ENCODE data around the gene GABRD. TPM values are rescaled to one million over a fixed set of nuclear protein-coding genes. Genes with fewer than 3 reads are reported as not detected.

The GABRD gene
- total RNA-seq, 1 donor from 2014 or later, result not detected

DNA sequence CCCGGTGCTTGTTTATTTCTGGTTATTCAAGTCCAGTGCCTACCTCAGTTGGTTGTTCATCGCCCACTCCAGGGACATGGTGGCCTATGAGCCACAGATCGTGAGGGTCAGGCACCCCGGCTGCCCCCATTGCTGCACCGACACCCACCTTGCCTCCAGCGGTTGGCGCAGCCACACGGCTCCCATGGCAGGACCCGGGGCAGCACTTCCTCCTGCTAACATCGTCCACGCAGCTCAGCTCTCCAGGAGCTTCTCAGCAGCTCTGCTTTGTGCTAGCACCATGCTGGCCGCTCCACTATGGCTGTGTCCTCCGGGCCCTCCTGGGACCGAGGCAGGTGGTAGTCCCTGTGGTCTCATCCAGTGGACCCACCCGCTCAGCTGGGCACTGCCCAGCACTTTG is 17.1 kb downstream of the GABRD start:
- Histone ChIP-seq H3K27ac (no peak overlapping the region), H3K27me3 (no peaks in the 10 kb centered on the region), H3K4me1 (no peaks in the 10 kb centered on the region), H3K4me3 (no peak overlapping the region), H3K36me3 (no peaks in the 10 kb centered on the region), H3K9me3 (no peaks in the 10 kb centered on the region)
- DNase-seq (ENCODE audit: extremely low spot score in 2 of 2), result no peak
- TF ChIP-seq POLR2AphosphoS5 (IDR thresholded peaks at IDR 0.05; ENCODE audit: insufficient read depth in 1 of 2, low read depth in 1 of 2), result no peak
- TF ChIP-seq POLR2A (IDR thresholded peaks at IDR 0.05), result no peak
- intact Hi-C loops (cut with DNase I), result no loop called here

DNA sequence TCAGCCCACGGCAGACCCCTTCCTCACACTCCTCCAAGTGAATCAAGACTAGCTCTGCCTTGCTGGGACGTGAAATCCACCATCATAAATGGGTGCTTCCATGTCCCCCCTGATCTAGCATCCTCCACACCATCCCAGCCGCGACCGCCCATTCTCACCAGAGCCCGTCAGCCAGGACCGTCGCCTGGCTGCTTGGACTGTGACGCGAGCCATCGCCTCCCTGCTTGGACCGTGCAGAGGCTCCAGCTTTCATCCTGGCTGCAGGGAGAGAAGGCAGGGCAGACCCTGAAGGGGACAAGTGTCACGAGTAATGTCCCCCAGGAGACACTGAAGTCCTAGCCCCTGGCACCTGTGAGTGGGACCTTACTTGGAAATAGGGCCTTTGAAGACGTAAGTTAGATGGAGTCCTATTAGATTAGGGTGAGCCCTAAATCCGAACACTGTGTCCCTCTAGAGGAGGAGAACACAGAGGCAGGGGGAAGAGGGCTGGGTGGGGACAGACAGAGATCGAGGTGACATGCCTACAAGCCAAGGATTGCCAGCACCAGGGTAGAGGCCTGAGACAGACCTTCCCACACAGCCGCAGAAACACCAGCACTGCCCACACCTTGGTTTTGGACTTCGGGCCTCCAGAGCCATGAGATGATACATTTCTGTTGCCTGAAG is 18.3 kb downstream of the GABRD start:
- Histone ChIP-seq H3K9me3 (no peaks in the 10 kb centered on the region), H3K4me3 (no peak overlapping the region), H3K4me1 (no peaks in the 10 kb centered on the region), H3K36me3 (no peaks in the 10 kb centered on the region), H3K27me3 (no peaks in the 10 kb centered on the region), H3K27ac (no peak overlapping the region)
- DNase-seq (ENCODE audit: extremely low spot score in 2 of 2), result no peak
- intact Hi-C loops (cut with DNase I), result no loop called here
- TF ChIP-seq, protein P1, sequence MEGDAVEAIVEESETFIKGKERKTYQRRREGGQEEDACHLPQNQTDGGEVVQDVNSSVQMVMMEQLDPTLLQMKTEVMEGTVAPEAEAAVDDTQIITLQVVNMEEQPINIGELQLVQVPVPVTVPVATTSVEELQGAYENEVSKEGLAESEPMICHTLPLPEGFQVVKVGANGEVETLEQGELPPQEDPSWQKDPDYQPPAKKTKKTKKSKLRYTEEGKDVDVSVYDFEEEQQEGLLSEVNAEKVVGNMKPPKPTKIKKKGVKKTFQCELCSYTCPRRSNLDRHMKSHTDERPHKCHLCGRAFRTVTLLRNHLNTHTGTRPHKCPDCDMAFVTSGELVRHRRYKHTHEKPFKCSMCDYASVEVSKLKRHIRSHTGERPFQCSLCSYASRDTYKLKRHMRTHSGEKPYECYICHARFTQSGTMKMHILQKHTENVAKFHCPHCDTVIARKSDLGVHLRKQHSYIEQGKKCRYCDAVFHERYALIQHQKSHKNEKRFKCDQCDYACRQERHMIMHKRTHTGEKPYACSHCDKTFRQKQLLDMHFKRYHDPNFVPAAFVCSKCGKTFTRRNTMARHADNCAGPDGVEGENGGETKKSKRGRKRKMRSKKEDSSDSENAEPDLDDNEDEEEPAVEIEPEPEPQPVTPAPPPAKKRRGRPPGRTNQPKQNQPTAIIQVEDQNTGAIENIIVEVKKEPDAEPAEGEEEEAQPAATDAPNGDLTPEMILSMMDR (IDR thresholded peaks at IDR 0.05), result no peak
- TF ChIP-seq POLR2AphosphoS5 (IDR thresholded peaks at IDR 0.05; ENCODE audit: insufficient read depth in 1 of 2, low read depth in 1 of 2) (no peak), POLR2A (IDR thresholded peaks at IDR 0.05) (no peak)

DNA sequence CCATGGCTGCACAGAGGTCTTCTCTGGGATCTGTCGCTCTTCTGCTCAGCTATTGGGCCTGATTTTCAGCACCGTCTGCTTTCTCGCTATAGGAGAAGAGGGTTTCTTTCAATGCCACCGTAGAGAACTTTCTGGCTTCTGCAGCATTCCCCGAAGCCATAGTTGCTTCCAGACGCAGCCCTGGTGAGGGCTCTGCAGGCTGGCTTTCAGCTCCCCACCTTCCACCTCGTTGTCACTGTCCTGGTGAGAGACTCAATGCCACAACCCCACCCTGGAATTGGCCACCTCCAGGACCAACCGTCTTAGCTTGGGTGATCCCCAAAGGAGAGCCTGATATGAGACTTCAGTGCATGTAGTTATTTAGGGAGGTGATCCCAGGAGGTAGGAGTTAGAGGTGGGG is 19.1 kb downstream of the GABRD start:
- Histone ChIP-seq H3K9me3 (no peaks in the 10 kb centered on the region), H3K4me1 (no peaks in the 10 kb centered on the region), H3K27ac (no peak overlapping the region), H3K27me3 (no peaks in the 10 kb centered on the region), H3K36me3 (no peaks in the 10 kb centered on the region), H3K4me3 (no peak overlapping the region)
- no peak for DNase-seq (ENCODE audit: extremely low spot score in 2 of 2)
- intact Hi-C loops (cut with DNase I), result no loop called here
- no peak for TF ChIP-seq POLR2AphosphoS5 (IDR thresholded peaks at IDR 0.05; ENCODE audit: insufficient read depth in 1 of 2, low read depth in 1 of 2)
- TF ChIP-seq, protein P1 (IDR thresholded peaks at IDR 0.05), result no peak
- no peak for TF ChIP-seq POLR2A (IDR thresholded peaks at IDR 0.05)

DNA sequence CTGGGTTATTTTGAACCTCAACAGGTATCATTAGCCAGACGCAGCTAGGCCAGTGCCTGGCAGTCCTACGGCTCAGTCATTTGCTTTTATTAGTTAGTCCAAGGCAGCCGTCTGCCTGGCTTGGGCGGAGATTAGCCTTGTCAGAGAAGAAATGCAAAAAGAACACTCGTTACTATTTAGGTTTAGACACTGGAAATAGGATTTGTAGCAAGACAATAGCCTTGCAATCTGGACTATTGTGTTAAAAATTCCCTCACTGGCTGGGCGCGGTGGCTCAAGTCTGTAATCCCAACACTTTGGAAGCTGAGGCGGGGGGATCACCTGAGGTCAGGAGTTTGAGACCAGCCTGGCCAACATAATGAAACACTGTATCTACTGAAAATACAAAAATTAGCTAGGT is 20.1 kb downstream of the GABRD start:
- Histone ChIP-seq H3K4me3 (no peak overlapping the region), H3K27me3 (no peaks in the 10 kb centered on the region), H3K9me3 (no peaks in the 10 kb centered on the region), H3K27ac (no peak overlapping the region), H3K4me1 (peaks cover under 1% of the 10 kb centered on the region), H3K36me3 (no peaks in the 10 kb centered on the region)
- DNase-seq (ENCODE audit: extremely low spot score in 2 of 2), result no peak
- TF ChIP-seq POLR2AphosphoS5 (IDR thresholded peaks at IDR 0.05; ENCODE audit: insufficient read depth in 1 of 2, low read depth in 1 of 2), result no peak
- TF ChIP-seq POLR2A (IDR thresholded peaks at IDR 0.05), result no peak
- TF ChIP-seq, protein P1 (IDR thresholded peaks at IDR 0.05), result no peak
- intact Hi-C loops (cut with DNase I), result no loop called here

DNA sequence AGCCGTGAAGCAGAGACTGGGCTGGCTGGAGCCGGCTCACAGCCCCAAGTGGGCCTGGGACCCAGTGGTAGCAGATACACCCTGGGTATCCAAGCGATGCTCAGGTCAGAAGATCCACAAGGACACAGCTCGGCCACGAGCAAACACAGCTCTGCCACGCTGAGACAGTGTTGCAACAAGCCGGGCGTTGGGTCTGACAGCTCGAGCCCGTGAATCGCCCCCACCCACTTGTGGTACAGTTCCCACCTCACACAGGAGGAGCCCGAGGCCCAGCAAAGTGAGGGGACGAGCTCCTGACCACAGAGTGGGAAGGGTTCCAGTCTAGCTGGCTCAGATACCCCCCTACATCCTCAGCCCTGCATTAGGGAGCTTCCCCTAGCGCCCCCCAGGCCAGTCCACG is 22.2 kb downstream of the GABRD start:
- intact Hi-C loops (cut with DNase I), result loop anchor here (5.0 kb wide), 1 partner anchor 94 kb away; no protein-coding TSS in a partner anchor
- no peaks in the 10 kb centered on the region for H3K9me3 ChIP-seq
- no peaks in the 10 kb centered on the region for H3K27me3 ChIP-seq
- H3K4me3 ChIP-seq, result no peak overlapping the region
- peaks cover 19% of the 10 kb centered on the region for H3K4me1 ChIP-seq
- no peak overlapping the region for H3K27ac ChIP-seq
- no peak for DNase-seq (ENCODE audit: extremely low spot score in 2 of 2)
- TF ChIP-seq, protein P1 (IDR thresholded peaks at IDR 0.05), result no peak
- TF ChIP-seq POLR2A (IDR thresholded peaks at IDR 0.05) (no peak), POLR2AphosphoS5 (IDR thresholded peaks at IDR 0.05; ENCODE audit: insufficient read depth in 1 of 2, low read depth in 1 of 2) (no peak)
- H3K36me3 ChIP-seq, result no peaks in the 10 kb centered on the region

Data from vagina (tissue), 2 donors.